Measurements from ENCODE around the gene PLCB3. TPM values are rescaled to one million over a fixed set of nuclear protein-coding genes. Genes with fewer than 3 reads are reported as not detected.
A peak's percentile ranks its signal among the peaks of the same experiment; 100 is the strongest.

The PLCB3 gene
- total and polyA plus RNA-seq, 2 donors (not counting 1 experiment from before 2014, with no cell fraction given): 17.2 to 37.2 TPM

DNA sequence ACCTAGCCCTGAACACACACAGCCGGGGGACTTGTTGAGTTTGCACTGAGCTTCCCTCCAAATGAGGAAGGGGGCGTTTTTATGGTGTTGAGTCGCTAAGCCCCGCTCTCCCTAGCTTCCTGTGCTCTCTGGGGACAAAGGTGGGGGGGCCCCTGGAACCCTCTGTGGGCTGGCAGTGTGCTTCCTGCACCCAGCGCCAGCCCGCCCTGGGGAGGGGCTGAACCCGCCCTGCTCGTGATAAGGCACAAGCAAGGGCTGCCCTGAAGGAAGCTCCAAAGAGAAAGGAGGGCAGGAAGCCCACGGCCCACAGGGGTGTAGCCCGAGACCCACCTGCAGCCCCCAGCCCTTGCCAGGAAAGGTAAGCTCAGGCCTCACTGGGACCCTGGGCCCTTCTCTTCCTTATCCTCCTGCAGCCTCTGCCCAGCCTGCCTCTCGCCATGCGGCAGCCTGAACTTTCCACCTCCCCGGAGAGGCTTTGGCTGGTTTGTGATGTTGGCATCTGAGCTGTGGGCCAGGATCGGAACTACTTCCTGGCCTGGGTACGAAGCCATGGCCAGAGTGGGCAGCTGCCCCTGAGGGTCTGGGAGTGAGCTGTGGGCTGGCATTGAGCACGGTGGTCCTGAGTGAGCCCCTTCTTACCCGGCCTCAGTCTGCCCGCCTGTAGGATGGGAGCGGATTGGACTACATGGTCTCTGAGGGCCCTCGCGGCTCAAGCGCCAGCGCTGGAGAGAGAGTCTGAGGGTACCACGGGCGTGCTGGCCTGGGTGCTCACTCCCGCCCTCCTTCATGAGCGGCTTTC, 44.7 kb upstream of the PLCB3 start, which contains the start of gene FERMT3:
FERMT3 (plus strand) TSS at position 265 of the 799 bp plus-strand sequence. CDS start 644 bp downstream, outside the sequence.
- TF ChIP-seq, protein P1, sequence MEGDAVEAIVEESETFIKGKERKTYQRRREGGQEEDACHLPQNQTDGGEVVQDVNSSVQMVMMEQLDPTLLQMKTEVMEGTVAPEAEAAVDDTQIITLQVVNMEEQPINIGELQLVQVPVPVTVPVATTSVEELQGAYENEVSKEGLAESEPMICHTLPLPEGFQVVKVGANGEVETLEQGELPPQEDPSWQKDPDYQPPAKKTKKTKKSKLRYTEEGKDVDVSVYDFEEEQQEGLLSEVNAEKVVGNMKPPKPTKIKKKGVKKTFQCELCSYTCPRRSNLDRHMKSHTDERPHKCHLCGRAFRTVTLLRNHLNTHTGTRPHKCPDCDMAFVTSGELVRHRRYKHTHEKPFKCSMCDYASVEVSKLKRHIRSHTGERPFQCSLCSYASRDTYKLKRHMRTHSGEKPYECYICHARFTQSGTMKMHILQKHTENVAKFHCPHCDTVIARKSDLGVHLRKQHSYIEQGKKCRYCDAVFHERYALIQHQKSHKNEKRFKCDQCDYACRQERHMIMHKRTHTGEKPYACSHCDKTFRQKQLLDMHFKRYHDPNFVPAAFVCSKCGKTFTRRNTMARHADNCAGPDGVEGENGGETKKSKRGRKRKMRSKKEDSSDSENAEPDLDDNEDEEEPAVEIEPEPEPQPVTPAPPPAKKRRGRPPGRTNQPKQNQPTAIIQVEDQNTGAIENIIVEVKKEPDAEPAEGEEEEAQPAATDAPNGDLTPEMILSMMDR (conservative IDR thresholded peaks at IDR 0.05 in 1 of 2, IDR thresholded peaks at IDR 0.05 in 1 of 2; ENCODE audit: low read depth in 1 of 2, low read length in 2 of 2): no peak
- TF ChIP-seq EZH2 (IDR thresholded peaks at IDR 0.05; ENCODE audit: low read length, missing control alignments): no peak
- no peaks in the 10 kb centered on the region for H4K20me1 ChIP-seq (ENCODE audit: control insufficient read depth, extremely low read depth, insufficient read depth, low read length)
- peak within 1 kb of the TSS; percentile 63 for H3K9ac ChIP-seq (ENCODE audit: insufficient read depth, low read length)
- H2AFZ ChIP-seq (ENCODE audit: low read length): no peak within 1 kb of the TSS
- H3K4me2 ChIP-seq (ENCODE audit: extremely low read depth, insufficient read depth, low read length): no peak within 1 kb of the TSS
- no peak for DNase-seq (ENCODE audit: low read depth in 2 of 2)
- H3K36me3 ChIP-seq (ENCODE audit: control insufficient read depth, insufficient read depth, low read length): peaks cover 27% of the 10 kb centered on the region
- H3K79me2 ChIP-seq (ENCODE audit: control insufficient read depth, insufficient read depth, low read length): no peaks in the 10 kb centered on the region
- peak within 1 kb of the TSS; percentile 89 for H3K27ac ChIP-seq (ENCODE audit: insufficient read depth, low read length)
- peaks cover 18% of the 10 kb centered on the region for H3K4me1 ChIP-seq (ENCODE audit: control insufficient read depth, extremely low read depth, insufficient read depth, low read length)
- no peaks in the 10 kb centered on the region for H3K27me3 ChIP-seq (ENCODE audit: control insufficient read depth, insufficient read depth, low read length)
- H3K9me3 ChIP-seq (ENCODE audit: control insufficient read depth, insufficient read depth, low read depth, low read length): no peaks in the 10 kb centered on the region
- no peak within 1 kb of the TSS for H3K4me3 ChIP-seq (replicated peaks in 1 of 4; ENCODE audit: control extremely low read depth in 1 of 4, insufficient read depth in 1 of 4, low read depth in 3 of 4, low read length in 4 of 4)

DNA sequence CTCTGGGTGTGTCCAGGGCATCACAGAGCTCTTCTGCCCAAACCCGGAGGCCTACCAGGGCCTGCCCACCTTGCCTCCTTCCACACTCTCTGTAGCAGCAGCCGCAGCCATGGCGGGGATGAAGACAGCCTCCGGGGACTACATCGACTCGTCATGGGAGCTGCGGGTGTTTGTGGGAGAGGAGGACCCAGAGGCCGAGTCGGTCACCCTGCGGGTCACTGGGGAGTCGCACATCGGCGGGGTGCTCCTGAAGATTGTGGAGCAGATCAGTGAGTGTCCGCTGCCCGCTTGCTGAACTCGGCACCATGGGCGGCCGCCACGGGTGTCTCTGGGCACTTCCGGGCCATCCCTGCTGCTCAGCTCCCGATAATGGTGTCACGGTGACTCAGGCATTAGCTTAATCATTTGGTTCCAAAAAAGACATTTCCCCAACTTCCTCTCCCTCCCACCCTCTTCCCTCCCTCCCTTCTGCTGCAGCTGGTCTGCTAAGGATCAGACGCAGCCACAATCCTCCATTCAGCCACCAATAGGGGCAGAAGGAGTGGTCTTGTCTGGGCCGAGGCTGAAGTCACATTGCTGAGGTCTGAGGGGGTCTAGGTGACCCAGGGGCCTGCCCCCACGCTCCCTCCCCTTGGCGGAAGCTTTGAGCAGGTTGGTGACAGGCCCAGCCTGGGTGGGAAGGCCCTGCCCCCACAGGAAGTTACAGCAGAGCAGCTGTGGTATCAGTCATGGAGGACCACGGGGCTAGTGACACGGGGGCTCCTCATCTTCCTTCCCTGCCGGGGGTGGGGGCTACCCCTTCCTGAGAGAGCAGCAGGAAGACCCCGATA, 43.9 kb upstream of the PLCB3 start:
- no peak for TF ChIP-seq EZH2 (IDR thresholded peaks at IDR 0.05; ENCODE audit: low read length, missing control alignments)
- peak overlapping the region; percentile 63 for H3K9ac ChIP-seq (ENCODE audit: insufficient read depth, low read length)
- peak; percentile 69 to 81 for DNase-seq (ENCODE audit: low read depth in 2 of 2)
- peak overlapping the region in 1 of 4 experiments; percentile 16 for H3K4me3 ChIP-seq (replicated peaks in 1 of 4; ENCODE audit: control extremely low read depth in 1 of 4, insufficient read depth in 1 of 4, low read depth in 3 of 4, low read length in 4 of 4)
- peaks cover 18% of the 10 kb centered on the region for H3K4me1 ChIP-seq (ENCODE audit: control insufficient read depth, extremely low read depth, insufficient read depth, low read length)
- H3K27ac ChIP-seq (ENCODE audit: insufficient read depth, low read length): peak overlapping the region; percentile 89
- peak overlapping the region; percentile 44 for H3K4me2 ChIP-seq (ENCODE audit: extremely low read depth, insufficient read depth, low read length)
- no peaks in the 10 kb centered on the region for H4K20me1 ChIP-seq (ENCODE audit: control insufficient read depth, extremely low read depth, insufficient read depth, low read length)
- H3K27me3 ChIP-seq (ENCODE audit: control insufficient read depth, insufficient read depth, low read length): no peaks in the 10 kb centered on the region
- H3K9me3 ChIP-seq (ENCODE audit: control insufficient read depth, insufficient read depth, low read depth, low read length): no peaks in the 10 kb centered on the region
- no peaks in the 10 kb centered on the region for H3K79me2 ChIP-seq (ENCODE audit: control insufficient read depth, insufficient read depth, low read length)
- peak overlapping the region; percentile 62 for H2AFZ ChIP-seq (ENCODE audit: low read length)
- H3K36me3 ChIP-seq (ENCODE audit: control insufficient read depth, insufficient read depth, low read length): peaks cover 24% of the 10 kb centered on the region

DNA sequence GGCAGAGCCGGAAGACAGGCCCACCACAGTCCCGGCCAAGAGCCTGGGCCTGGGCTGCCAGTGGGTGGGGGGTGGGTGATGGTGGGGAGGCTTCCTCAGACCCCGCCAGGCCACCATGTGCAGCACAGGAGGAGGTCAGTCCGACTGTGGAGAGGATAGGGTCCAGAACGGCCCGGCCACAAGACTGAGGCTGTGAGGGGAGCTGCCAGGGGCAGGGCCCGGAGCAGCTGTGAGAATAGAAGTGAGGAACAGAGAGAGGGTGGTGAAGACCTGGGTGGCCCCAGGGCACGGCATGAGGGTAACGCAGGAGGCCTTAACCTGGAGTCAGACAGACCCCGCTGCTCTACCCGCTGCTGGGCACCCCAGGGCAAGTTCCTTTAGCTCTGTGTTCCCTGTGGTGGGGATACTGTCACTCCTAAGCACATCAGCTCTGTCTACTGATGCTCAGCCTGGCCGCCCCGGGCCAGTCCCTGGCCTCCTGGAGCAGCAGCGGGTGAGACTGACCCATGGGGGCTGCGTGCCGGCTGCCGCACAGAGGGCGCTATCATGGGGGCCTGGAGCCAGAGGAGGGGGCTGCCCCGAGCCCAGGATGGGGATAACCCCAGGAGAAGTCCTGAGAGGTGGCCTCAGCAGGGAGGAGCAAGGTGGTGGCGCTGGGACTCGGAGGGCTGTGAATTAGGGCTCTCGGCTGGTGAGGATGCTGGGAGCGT, 43.1 kb upstream of the PLCB3 start:
- Histone ChIP-seq H3K79me2 (ENCODE audit: control insufficient read depth, insufficient read depth, low read length) (no peaks in the 10 kb centered on the region), H4K20me1 (ENCODE audit: control insufficient read depth, extremely low read depth, insufficient read depth, low read length) (no peaks in the 10 kb centered on the region), H3K9me3 (ENCODE audit: control insufficient read depth, insufficient read depth, low read depth, low read length) (no peaks in the 10 kb centered on the region), H2AFZ (ENCODE audit: low read length) (no peak overlapping the region), H3K27me3 (ENCODE audit: control insufficient read depth, insufficient read depth, low read length) (no peaks in the 10 kb centered on the region), H3K36me3 (ENCODE audit: control insufficient read depth, insufficient read depth, low read length) (peaks cover 22% of the 10 kb centered on the region), H3K9ac (ENCODE audit: insufficient read depth, low read length) (peak overlapping the region; percentile 63), H3K27ac (ENCODE audit: insufficient read depth, low read length) (peak overlapping the region; percentile 89), H3K4me3 (replicated peaks in 1 of 4; ENCODE audit: control extremely low read depth in 1 of 4, insufficient read depth in 1 of 4, low read depth in 3 of 4, low read length in 4 of 4) (peak overlapping the region in 1 of 4 experiments; percentile 16), H3K4me2 (ENCODE audit: extremely low read depth, insufficient read depth, low read length) (no peak overlapping the region), H3K4me1 (ENCODE audit: control insufficient read depth, extremely low read depth, insufficient read depth, low read length) (peaks cover 18% of the 10 kb centered on the region)
- DNase-seq (ENCODE audit: low read depth in 2 of 2): no peak
- TF ChIP-seq, protein P1 (conservative IDR thresholded peaks at IDR 0.05 in 1 of 2, IDR thresholded peaks at IDR 0.05 in 1 of 2; ENCODE audit: low read depth in 1 of 2, low read length in 2 of 2): no peak
- TF ChIP-seq EZH2 (IDR thresholded peaks at IDR 0.05; ENCODE audit: low read length, missing control alignments): no peak

Measured in fibroblast of lung (primary cell).